ENCODE data around the gene IFNA14.
"Not testable (repeated sequence)": the region's sequence is repeated elsewhere in the genome, so short reads cannot be mapped to it uniquely, and the experiment has no call there.

The IFNA14 gene

DNA sequence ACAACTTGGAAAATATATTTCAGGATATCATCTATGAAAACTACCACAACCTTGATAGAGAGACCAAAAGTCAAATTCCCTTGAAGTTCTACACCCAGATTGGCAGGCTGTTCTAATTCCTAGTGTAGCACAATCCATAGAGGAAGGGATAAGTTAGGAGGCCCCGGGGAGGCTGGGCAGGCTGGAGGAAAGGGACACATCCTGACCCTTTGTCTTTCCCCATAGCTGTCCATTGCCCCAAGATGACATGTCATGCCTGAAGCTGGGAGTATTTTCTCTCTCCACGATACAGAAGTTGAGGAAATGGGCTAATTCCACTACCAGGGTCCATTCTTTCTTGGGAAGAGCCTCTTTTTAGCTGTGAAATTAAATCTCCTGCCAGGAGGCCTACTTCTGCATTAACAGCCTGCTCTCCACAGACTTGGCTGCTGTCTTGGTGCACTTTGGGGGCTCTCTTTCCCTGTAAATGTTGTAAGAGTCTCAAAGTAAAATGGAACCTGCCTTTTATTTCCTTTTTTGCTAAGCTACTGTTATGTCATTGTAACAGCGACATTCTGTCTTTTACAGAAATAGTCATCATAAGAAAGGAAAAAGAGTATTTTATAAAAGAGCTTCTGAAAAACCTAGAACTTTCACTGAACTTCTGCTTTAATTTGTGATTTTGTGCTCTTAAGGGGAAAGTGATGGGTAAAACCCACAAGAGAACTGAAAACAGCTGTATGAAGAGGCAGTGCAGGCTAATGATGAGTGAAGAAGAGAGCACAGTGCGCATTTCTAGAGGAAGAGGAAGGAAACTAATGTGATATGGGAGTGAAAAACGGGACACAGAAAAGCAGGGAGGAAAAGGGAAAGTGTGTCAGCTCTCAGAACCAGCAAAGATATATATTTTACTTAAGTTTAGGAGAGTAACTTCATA lies 26.1 kb downstream of the IFNA14 start:
- DNase-seq = not testable (repeated sequence)

DNA sequence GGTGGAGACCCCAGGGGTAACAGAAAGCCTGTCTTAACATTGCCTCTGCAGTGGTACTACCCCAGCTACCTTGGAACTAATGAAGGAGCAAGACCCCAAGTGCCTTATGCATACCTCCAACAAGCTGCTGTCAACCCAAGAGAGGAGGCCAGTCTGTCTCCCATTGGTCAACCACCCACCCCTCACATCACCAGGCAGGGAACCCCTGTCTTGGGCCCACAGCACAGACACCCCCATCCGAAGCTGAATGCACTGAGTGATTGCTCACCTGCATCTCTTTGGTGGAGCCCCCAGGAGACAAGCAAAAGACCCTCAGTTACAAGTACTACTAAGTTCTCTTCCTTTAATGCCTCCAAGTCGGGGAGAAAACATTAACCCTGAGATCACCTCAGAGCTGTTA lies 27.6 kb downstream of the IFNA14 start:
- not testable (repeated sequence) for DNase-seq

GRCh38 chr9:21210782-21211181 lies 29.0 kb downstream of the IFNA14 start:
- DNase-seq = not testable (repeated sequence)

DNA sequence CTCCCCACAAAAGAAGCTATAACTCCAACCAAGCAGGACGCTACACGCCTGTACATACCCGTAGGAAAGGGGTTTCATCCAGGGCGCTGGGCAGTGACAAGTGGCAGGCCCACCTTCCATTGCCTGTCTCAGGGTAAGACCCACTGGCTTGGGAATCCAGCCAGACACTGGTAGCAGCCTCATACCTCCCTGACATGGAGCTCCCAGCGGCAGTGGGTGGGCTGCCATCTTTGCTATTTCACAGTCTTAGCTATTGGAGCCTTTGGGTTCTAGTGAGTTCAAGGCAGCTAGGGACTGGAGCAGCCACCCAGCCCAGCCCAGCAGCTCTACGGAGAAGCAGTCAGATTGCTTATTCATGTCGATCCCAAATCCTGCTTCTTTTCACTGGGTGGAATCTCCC lies 29.5 kb downstream of the IFNA14 start:
- no peak for DNase-seq

DNA sequence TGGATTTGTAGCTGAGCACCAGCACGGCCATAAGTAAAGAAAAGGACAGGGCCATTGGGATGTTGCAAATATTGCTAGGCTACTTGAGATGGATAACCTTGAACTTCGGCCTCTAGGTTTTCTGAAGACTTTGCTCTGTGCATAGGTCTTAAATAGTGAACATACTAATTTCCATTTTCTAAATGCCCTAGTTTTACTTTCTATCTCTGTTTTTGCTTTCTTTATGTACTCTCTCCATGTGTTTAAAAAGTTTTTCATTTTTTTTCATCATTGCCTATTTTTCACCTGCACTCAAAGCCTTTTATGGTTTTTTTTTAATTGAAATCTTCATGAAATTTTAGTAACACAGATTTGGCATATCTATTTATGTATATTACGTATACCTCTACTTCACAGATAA lies 32.8 kb downstream of the IFNA14 start, which contains the start of gene IFNA10:
Gene IFNA10 (minus strand): TSS at position 101 of the 400 bp plus-strand sequence. CDS start 46 bp downstream, at position 55.
- DNase-seq = not testable (repeated sequence)

DNA sequence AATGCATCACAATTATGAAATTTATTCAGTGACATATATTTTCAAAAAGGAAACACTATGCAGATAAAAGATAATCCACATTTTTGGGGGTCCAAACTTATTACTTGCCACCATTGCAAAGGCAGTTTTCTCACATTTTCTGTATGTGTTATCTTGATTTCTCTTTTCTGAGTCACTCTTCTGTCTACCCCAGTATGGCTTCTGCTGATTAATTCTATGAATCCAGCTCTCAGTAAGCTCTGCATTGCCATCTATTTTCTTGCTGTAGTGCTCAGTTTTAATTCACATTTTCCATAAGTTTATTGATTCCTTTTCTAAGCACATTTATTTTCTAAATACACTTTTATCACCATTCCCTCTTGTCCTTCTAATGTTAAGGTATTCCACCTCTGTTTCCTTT lies 34.6 kb downstream of the IFNA14 start:
- no peak for DNase-seq

DNA sequence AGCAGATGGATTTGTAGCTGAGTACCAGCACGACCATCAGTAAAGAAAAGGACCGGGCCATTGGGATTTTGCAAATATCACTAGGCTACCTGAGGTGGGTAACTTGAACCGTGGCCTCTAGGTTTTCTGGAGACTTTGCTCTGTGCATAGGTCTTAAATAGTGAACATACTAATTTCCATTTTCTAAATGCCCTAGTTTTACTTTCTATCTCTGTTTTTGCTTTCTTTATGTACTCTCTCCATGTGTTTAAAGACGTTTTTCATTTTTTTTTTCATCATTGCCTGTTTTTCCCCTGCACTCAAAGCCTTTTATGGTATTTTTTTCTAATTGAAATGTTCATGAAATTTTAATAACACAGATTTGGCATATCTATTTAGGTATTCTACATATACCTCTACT lies 37.7 kb downstream of the IFNA14 start, which contains the start of gene IFNA7:
Gene IFNA7 (minus strand): TSS at position 101 of the 400 bp plus-strand sequence. CDS start 40 bp downstream, at position 61.
- DNase-seq = not testable (repeated sequence)

DNA sequence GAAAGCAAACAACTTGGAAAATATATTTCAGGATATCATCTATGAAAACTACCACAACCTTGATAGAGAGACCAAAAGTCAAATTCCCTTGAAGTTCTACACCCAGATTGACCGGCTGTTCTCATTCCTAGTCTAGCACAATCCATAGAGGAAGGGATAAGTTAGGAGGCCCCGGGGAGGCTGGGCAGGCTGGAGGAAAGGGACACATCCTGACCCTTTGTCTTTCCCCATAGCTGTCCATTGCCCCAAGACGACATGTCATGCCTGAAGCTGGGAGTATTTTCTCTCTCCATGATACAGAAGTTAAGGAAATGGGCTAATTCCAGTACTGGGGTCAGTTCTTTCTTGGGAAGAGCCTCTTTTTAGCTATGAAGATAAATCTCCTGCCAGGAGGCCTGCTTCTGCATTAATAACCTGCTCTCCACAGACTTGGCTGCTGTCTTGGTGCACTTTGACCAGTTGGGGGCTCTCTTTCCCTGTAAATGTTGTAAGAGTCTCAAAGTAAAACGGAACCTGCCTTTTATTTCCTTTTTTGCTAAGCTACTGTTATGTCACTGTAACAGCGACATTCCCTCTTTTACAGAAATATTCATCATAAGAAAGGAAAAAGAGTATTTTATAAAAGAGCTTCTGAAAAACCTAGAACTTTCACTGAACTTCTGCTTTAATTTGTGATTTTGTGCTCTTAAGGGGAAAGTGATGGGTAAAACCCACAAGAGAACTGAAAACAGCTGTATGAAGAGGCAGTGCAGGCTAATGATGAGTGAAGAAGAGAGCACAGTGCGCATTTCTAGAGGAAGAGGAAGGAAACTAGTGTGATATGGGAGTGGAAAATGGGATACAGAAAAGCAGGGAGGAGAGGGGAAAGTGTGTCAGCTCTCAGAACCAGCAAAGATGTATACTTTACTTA lies 44.7 kb downstream of the IFNA14 start:
- not testable (repeated sequence) for DNase-seq
